Activated CD4-positive, CD25-positive, alpha-beta regulatory T cell treated with anti-CD3 and anti-CD28 coated beads, Interleukin-2, amount 50 U/mL, for 72 hours (primary cell): Measurements from ENCODE around the gene MAP4.

Experiments
- DNase-seq: peaks from one replicate; pipeline ENCODE4 v3.0.0; 2021

MAP4 gene

GRCh38 chr3:47961036-47961435 lies 55.2 kb downstream of the MAP4 start:
- no peak for DNase-seq

DNA sequence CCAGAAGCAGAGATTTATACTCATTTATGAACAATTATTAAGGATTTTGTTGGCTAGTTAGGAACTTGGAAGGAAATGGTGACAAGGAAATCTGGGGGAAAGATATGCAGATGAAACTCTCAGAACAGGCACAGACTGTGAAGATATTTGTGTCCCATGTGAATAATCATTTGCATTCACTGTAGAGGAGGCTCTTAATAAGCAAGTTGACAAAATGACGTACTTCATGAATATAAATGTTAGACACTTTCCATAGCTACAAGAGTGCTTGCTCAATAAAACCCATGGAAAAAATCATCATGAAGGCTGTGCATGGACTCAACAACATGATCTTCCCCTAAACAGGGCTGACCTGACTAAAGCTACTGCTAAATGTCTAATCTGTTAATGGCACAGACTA lies 59.7 kb downstream of the MAP4 start:
- no peak for DNase-seq

DNA sequence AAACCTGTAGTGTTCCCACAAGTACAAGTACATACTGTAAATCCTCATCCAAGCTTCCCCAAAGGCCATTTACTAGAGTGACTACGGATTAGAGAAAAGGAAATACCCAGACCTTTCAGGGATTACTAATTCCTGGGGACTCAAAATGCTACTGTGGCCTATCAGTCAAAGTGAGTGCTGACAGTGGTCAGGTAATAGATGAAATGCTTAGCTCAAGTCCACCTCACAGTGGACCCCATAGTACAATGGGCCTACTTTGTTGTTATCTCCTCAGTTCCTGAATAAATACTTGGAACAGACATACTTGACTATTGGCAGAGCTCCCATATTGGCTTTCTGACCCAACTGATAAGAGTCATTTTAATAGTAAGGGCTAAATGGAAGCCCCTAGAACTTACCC lies 61.6 kb downstream of the MAP4 start:
- no peak for DNase-seq

- DNase-seq: no peak
These were observed 65.6 kb downstream of the MAP4 start for GRCh38 chr3:47950453-47951169.

DNA sequence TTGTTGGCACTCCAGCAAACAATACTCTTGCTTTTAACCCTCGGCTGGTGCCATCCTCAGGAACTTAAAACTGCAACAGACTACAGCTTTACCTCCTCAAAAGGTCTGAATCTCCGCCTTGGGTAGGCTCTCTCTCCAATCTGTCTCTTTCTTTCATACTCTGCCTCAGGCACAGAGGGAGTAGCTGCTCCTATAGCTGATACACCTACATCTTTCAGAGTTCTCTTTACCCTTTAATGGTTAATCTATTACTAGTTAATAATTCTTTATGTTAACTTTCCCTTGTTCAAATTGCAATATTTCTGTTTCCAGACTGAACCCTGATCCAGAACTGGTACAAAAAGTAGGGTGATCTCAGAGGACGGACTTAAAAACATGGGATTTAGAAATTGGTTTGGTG lies 66.2 kb downstream of the MAP4 start:
- DNase-seq: no peak

DNA sequence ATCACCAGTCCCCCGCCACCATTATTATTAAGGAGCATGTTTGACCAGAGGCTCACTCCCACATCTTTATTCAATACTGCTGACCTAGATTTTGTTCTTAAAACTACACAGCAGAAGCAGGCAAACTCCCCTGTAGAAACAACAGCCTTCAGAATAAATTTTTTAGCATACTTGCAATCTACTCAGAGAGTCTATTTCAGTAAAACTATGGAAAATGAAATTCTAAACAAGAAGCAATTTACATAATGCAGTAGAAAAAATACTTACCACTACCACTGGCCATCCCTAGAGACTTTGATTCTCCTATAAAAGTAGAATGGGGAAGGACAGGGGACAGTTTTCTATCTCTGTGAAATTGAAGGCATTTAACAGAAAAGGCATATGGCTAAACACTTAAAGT lies 76.0 kb downstream of the MAP4 start:
- DNase-seq: no peak

- DNase-seq: no peak
These were observed 83.8 kb downstream of the MAP4 start for GRCh38 chr3:47932421-47932820.

DNA sequence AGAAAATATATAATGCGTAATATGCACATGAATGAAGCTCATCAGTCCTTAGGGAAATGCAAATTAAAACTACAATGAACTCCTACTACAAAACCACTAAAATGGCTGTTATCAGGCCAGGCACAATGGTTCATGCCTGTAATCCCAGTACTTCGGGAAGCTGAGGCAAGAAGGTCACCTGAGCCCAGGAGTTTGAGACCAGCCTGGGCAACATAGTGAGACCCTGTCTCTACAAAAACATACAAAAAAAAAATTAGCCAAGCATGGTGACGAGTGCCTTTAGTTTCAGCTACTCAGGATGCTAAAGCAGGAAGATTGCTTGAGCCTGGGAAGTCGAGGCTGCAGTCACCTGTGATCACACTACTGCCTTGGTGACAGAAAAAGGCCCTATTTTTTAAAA lies 85.2 kb downstream of the MAP4 start:
- DNase-seq: no peak

DNA sequence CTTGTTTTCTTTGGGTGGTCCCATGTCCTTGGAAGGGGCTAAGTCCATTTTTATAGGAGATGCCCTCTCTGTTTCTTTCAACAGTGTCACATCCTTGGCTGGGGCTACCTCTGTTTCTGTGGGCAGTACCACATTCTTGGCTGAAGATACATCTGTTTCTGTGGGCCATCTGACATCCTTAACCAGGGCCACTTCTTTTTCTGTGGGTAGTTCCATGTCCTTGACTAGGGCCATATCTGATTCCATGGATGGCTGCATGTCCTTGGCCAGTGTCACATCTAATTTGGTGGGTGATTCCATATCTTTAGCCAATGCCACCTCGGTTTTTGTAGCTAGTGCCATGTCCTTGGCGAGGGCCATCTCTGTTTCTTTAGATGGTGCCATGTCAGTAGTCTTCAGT lies 99.5 kb downstream of the MAP4 start:
- no peak for DNase-seq

DNA sequence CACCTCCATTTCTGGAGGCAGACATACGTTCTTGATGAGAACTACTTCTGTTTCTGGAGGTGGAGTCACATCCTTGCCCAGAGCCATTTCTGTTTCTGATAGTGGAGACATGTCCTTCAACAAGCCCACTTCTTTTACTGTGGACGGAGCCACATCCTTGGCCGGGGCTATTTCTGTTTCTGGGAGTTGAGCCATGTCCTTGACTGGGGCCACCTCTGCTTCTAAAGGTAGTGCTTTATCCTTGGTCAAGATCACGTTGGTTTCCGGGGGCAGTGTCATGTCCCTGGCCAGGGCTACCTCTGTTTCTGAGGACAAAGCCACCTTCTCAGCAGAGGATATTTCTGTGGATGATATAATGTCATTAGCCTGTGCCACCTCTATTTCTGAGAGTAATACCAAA lies 100.0 kb downstream of the MAP4 start:
- DNase-seq: no peak

DNA sequence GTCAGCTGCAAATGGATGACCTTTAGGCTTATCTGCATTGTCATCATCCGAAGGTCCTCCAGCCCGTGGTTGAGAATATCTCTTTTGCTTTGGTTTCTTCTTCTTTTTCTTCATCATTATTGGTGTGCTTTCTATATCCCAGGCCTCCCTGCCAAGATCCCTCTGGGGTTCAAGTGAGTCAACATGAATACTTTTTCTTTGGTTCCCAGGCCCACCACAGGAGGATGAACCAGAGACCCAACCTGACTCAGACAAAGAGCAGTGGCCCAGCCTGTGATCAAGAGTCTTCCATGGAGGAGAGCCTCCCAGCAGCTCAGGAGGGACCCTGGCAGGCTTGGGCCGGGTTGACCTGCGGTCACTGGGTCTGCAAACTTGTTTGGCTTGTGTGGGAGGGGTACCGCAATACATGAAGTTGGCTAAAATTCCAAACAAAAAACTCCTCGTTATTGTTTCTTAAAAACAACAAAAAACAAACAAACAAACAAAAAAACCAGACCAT lies 104.2 kb downstream of the MAP4 start:
- no peak for DNase-seq

DNA sequence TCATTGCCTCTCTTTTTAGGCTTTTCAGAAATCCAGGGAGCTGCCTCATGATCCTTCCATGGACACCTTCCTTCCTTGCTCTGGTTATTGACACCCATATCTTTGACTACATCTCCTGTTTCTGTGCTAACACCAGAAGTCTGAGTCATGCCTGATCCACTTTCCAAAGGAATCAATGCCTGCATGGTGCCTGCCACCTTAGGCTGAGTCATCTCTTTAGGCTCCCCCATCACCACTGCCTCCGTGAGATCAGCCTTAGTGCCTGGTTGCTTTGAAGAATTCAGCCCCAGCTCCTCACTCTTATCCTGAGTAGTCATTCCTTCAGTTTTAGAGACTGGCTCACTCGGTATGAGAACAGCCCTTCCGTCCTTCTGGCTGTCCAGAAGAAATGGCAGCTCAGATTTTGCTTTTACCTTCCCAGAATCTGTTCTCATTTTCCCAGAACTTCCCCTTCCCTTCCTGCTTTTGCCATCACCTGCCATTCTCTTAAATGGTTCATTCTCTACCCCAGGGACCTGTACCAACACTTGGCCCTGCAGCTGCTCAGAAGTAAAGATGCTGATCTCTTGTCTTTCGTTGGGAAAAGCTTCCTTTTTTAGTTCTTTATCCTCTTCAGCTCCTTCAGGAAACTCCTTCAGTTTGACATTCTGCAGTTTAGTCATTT lies 105.3 kb downstream of the MAP4 start:
- DNase-seq: no peak

- no peak for DNase-seq
These were observed 106.0 kb downstream of the MAP4 start for GRCh38 chr3:47910233-47910632.

DNA sequence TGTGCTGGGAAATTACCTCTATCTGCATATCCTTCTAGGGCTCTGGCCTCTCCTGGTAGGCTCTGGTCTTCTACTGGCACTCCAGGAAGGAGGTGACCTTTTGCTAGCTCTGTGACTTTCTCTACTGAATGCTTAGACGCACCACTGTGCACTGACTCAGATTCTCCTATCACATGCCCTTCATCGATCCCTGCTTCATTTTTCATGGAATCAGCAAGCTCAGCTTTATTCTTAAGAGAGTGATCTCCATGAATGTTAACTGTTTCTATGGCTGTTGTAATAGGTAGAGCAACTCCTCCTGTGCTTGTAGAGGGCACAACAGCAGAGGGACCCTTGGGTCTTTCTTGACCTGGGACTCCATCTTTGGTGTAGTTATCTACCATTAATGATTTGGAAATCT lies 106.6 kb downstream of the MAP4 start:
- no peak for DNase-seq

DNA sequence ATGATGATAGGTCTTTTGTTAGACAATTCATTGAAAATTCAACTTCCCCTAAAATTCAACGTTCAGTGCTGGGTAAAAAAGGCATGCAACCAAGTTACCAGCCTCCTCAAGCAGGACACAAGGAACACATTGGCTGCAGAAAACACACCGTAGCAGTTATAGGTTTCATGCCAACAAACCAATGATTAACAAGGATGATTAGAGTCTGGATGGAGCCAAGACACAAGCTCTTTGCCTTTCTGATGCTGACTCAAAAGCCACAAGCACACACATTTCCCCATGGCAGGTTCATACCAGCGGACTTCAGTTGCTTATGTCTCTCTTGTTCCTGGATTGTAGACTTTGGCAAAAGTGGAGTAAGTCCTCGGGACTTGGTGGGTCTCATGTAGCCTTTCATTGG lies 107.5 kb downstream of the MAP4 start:
- DNase-seq: no peak

- DNase-seq: no peak
These were observed 108.4 kb downstream of the MAP4 start for GRCh38 chr3:47907784-47908183.

GRCh38 chr3:47902746-47903145 lies 113.5 kb downstream of the MAP4 start:
- no peak for DNase-seq

DNA sequence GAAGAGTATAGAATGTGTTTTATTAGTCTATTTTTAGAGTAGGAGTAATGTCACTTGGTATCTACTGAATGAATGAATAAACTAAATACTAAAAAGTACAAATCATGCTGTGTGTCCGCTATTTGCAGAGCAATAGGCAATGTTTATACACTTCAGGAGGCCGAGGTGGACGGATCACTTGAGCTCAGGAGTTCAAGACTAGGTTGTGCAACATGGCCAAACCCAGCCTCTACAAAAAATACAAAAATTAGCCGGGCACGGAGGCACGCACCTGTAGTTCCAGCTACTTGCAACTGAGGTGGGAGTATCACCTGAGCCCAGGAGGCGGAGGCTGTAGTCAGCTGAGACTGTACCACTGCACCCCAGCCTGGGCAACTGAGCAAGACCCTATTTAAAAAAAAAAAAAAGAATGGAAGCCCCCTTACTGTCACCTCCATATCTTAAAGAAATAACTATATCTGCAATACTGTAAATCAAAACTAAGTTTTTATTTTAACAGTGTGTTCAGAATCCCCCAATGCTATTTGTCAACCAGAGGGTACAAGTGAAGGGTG lies 114.9 kb downstream of the MAP4 start:
- DNase-seq: no peak

- DNase-seq: no peak
These were observed 116.6 kb downstream of the MAP4 start for GRCh38 chr3:47899495-47900108.

DNA sequence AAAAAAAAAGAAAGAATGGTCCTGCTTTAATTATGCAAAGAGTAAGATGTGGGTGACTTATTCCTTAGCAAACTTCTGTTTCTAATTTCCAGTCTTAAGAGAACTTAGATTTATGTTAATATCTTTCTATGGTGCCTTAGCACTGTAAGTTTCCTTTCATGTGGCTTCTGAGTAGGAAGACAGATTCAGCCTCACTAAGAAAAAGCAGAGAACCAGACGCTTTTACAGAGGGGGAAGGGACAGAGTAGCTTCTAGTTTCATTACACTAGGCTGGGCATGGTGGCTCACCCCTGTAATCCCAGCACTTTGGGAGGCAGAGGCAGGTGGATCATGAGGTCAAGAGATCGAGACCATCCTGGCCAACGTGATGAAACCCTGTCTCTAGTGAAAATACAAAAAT lies 118.3 kb downstream of the MAP4 start:
- no peak for DNase-seq

DNA sequence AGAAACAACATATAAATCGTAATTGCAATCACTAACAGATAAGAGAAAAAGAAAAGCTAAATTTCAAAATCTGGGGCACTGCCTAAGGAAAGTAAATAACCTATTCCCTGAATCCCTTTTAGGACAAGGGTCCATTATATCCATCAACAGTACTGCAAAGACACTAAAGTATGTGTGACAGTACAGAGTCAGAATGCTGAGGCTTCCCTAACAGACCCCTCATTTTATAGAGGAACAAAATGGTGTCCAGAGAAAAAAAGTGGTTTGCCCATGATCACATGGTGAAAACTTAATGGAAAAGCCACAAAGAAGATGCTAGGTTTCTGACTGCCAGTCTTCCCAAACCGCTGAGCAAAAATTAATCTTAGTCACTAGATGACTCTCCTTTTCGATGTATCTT lies 119.5 kb downstream of the MAP4 start:
- DNase-seq: no peak

DNA sequence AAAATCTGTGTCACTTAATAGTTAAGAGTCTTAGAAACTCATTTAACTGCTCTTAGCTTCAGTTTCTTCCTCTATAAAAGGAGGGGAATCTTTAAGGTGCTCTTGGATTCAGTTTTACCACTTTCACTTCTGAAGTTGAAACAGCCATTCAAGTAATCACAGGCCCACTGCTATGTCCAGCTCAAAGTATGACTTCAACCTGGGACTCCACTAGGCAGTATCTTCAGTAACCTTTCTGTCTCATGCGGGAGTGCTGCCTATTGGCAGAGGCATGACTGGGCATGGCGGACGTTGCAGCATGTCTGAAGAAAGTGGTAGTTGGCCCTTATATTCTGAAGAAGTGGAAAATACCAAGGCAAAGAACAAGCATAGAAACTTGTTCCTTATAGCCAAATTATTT lies 121.0 kb downstream of the MAP4 start:
- no peak for DNase-seq

- DNase-seq: no peak
These were observed 123.8 kb downstream of the MAP4 start for GRCh38 chr3:47892286-47893040.
